HG02763 (cell line): ENCODE data around the gene TTC38.
A peak's percentile ranks its signal among the peaks of the same experiment; 100 is the strongest.

Source experiments
- ATAC-seq: cut with Tn5 transposase; IDR thresholded peaks from one replicate; pipeline ENCODE4 v1.9.1; 2021; ENCODE audit warnings: mild to moderate bottlenecking, moderate library complexity; ENCODE audit not compliant: unreplicated experiment

TTC38 gene

GRCh38 chr22:46276563-46276962 lies 8.8 kb downstream of the TTC38 start:
- ATAC-seq: no peak

GRCh38 chr22:46278656-46279645 lies 11.1 kb downstream of the TTC38 start:
- ATAC-seq: no peak

DNA sequence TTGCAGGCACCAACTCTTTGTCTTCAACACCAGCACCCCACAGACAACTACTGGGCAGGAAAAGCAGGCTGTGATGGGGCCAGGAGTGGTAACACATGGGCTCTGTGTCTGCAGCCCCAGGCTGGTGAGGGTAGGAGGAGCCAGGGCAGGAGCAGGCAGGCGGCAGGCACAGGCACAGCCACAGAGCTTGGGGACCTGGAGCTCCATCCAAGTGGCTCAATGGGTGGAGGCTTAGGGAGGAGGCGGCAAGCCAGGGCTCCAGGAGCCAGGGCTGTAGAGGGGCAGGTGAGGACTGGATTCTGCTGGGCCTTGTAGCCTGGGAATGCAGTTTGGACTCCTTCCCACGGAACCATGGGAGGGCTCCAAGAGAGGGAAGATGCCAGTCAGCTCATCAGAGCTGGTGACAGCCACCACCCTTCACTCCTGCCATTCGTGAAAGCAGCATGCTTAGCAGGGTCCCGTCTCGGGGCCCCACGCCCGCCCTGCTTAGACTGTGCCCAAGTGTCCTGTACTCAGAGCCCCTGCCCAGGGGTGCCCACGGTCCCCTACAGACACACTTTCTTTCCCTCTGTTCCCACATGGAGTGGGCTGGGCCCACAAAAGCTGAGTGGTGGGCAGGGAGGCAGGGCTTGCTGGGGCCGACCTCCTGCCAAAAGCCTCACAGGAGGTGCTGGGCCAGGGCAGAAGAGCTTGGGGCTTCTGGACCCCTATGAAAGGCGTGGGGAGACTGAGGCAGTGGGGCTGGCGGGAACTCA lies 12.4 kb downstream of the TTC38 start:
- no peak for ATAC-seq

GRCh38 chr22:46280999-46281623 lies 13.3 kb downstream of the TTC38 start:
- ATAC-seq: no peak

GRCh38 chr22:46281866-46282678 lies 14.3 kb downstream of the TTC38 start:
- ATAC-seq: no peak

GRCh38 chr22:46286006-46286405 lies 18.2 kb downstream of the TTC38 start:
- no peak for ATAC-seq

DNA sequence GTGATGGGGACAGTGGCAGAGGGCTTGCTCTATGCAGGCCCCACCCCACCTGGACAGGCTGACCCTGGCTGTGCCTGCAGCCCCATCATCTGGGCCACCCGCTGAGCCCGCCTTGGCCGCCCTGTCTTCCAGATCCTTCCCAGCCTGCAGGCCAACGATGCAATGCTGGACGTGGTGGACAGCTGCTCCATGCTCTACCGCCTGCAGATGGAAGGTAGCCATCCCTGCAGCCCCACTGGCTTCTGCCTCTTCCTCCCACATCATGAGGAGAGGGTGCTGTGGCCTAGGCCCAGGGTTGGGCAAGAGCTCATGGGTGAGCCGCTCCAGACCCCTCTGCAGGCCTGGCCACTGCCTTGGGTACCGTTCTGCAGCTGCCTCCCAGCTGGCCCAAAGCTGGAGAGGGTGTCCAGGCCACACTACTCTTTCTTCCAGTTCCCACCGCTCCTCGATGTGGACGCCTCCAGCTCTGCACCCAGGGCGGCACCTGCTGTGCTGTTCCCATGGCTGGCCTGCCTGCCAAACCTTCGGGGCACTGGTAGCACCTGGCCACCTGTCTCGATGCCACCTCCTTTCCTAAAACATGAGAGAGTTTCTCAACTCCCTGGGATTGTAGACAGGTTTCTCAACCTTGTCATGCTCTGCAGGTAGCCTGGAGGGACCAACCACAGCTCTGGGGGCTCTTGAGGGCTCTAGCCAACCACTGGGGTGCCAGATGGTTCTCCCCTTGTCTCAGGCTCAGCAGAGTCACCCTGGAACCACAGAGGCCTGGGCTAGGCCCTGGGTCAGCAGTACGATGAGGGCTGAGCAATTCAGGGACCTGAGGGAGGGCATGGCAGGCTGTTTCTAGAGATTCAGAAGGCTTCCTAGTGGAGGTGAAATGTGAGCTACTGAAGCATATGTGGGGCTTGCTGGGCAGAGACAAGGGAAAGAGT lies 19.4 kb downstream of the TTC38 start:
- no peak for ATAC-seq

- ATAC-seq: peak; percentile 55
Observed at GRCh38 chr22:46287873-46288751, 20.3 kb downstream of the TTC38 start.

GRCh38 chr22:46288846-46289243 lies 21.0 kb downstream of the TTC38 start:
- no peak for ATAC-seq

DNA sequence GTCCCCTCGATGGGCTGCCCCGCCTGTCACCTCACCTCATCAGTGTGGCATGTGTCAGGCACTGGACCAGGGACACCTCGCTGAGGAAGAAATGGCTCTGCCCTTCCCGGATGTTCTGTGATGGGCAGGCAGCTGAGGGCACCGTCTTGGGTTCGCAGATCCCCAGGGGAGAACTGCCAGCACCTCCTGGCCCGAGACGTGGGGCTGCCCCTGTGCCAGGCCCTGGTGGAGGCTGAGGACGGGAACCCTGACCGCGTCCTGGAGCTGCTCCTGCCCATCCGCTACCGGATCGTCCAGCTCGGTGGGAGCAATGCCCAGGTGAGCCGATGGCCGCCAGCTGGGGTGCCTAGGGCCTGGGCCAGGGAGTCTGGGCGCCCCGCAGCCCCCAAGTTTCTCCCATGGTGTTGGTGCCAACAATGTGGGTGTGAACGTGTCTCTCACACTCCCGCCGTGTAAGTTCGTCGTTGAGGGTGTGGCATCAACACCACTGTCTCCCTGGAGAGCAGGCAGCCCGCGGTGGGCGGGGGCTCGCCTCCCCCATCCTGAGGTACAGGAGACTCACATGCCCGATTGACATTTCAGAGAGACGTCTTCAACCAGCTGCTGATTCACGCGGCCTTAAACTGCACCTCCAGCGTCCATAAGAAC lies 21.6 kb downstream of the TTC38 start:
- no peak for ATAC-seq

- no peak for ATAC-seq
Observed at GRCh38 chr22:46290121-46290842, 22.5 kb downstream of the TTC38 start.

GRCh38 chr22:46290843-46291785 lies 23.3 kb downstream of the TTC38 start:
- no peak for ATAC-seq

DNA sequence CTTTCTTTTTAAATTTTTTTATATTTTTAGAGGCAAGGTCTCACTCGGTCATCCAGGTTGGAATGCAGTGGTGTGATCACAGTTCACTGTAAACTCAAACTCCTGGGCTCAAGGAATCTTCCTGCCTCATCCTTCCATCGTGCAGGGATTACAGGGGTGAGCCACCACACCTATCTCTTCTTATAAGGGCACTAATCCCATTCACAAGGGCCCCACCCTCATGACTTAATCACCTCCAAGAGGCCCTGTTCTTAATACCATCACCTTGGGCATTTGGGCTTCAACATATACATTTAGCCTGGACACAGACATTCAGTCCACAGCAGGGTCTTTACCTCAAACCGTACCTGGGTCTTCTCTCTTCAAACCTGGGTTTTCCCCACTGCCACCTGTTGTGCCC lies 24.4 kb downstream of the TTC38 start:
- ATAC-seq: no peak

GRCh38 chr22:46292732-46293131 lies 24.9 kb downstream of the TTC38 start:
- ATAC-seq: no peak

DNA sequence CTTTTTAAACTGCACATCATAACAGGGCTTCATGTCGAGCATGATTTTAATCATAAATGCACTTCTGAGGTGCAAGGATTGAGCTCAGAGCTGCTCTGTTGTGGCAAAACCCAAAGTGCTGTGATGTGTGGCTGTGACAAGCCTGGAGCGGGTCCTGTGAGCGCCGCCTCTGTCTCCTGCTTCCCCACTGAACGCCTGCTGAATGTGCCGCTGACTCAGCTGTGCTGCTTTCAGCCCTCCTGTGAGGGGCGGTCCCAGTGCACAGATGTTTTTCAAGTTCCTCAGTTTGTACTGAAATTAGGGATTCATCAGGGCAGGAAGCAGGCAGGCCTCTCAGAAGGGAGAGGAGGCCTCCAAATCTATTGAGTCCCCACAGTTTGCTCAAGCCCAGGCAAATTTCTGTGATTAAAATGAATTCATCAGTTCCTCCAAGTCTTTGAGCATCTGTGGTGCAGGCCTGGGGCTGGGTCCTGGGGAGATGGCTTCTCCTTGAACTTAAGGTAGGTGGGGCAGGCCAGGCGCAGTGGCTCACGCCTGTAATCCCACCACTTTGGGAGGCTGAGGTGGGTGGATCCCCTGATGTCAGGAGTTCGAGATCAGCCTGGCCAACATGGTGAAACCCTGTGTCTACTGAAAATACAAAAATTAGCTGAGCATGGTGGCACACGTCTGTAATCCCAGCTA lies 25.9 kb downstream of the TTC38 start:
- ATAC-seq: no peak

- ATAC-seq: no peak
Observed at GRCh38 chr22:46294784-46295183, 27.0 kb downstream of the TTC38 start.
